ENCODE data around the gene GKN1.

GKN1 gene

DNA sequence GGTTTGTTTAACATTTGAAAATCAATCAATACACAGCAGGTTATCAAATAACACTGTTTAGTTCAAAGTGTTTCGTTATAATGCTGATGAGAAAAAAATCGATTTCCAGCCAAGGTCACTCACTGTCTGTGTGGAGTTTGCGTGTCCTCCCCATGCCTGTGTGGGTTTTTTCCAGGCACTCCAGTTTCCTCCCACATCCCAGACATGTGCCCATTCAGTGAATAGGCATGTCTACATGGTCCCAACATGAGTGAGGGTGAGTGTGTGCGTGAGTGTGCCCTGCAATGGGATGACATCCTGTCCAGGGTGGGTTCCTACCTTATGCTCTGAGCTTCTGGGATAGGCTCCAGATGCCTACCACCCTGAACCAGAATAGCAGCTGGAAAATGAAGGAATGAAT lies 13.1 kb upstream of the GKN1 start:
- DNase-seq = no peak

DNA sequence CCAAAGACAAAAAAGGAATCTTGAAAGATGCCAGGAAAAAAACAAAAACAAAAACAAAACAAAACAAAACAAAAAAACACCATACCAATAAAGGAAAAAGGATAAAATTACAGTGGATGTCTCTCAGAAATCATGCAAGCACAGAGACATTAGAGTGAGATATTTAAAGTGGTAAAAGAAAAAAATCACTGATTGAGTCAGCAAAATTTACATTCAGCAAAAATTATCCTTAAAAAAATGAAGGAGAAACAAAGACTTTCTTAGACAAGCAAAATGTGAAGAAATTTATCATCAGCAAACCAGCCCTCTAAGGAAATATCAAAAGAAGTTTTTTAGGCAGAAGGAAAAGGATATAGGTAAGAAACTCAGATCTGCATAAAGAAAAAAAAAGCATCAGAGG lies 10.2 kb upstream of the GKN1 start:
- DNase-seq = no peak

DNA sequence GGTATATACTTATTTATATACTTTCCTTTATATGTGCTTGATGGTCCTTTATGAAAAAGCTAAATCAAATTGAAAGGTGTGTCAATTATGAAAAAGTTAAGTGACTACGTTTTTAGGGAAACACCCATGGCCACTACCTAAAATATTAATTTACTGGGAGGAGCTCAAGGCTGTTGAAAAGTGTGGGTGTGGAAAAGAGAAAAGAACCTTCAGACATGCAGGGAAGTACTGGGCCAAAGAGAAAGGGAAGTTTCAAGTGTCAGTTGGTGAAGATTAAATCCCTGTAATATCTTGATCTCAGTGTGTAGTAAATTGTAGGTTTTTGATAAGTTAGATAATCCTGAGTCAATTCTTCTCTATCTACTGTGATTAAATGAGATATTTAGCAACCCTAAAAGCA lies 6.2 kb upstream of the GKN1 start:
- no peak for DNase-seq

DNA sequence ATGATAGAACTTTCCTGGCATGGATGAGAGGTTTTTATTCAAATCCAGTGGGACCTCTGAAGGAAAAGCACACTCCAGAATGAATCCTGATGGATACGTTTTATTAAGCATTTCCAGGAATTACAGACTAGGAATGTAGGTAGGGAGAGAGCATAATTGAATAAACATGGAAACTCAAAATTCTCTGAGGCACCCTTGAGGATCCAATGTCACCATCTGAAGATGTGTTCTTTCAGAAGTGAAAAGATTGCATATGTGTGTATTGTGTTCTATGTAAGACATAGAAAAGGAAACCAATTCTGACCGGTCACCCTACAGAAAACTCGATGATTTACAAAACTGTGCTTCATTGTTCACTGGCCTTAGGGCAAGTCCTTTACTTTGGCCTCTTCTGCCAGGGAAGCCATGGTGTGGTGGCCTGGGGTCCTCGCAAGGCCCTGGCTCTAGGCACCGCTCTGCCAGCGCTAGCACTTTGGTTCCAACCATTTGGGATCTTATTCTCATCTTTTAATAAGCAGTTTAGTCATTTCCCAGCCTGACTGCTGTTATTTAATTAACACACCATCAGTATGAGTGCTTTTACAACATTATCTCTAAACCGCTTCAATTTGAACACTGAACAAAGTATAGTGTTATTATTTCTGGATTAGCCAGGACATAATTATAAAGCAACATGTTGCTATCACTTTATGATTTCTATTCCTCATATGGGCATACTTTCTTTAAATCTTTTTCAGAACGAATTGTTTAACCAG lies 4.5 kb upstream of the GKN1 start:
- DNase-seq = no peak

GRCh38 chr2:68970566-68971265 lies 3.7 kb upstream of the GKN1 start:
- DNase-seq = no peak

DNA sequence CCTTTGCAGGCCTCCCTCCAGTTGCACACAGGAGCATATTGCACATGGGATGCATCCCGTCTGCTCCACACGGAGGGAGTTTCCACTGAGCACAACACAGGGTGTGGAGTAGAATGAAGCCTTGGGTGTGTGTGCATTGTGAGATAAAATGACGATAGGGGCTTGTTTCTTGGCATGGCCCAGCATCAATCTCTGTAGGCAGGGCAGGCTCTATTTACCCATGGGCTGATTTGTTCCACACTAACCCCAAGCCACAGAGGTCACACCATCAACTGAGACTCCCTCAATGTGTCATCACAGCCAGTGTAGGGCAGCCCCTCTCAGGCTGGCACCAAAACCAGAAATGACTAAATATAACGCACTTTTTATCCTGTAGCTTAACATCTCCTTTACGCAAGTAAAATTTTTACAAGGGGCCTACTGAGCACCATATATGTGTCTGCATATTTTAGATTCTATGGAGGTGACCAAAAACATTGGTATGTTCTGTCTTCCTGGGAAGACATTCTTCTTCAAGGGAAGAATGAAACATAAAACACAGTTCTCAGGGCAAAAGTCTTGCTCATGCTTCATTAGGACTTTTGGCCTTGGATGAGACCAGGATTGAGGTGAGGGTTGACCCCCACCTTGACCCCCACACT lies 2.7 kb upstream of the GKN1 start:
- DNase-seq = peak; percentile 85

DNA sequence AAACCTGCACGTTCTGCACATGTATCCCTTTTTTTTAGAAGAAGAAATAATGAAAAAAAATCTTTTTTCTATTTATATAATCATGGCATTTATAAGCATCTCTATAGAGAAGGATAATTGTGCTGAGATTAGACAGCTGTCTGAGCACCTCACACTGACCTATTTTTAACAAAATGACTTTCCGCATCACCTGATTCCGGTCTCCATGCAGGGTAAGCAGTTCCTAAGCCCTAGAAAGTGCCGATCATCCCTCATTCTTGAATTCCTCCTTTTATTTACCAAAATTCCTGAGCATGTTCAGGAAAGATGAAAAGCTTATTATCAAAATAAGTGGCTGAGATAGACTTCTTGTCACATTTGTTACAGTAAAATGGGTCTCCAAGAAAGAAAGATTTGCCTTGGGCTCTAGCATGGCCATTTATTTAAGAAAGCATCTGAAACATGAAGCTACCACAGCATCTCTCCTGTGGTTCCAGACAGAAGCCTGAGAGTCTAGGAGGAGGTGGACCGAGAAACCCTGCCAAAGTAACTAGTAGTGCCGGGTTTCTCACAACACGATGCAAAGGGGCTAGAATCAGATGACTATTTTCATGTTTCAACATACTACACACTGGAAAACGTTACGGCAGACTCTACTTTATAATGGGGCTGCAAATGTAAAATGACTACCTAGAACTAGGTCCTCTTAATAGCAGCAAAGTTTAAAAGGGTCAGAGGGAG lies 670 bp downstream of the GKN1 start:
- DNase-seq = no peak

- no peak for DNase-seq
Measured at GRCh38 chr2:68975844-68976243, 1.4 kb downstream of the GKN1 start.

DNA sequence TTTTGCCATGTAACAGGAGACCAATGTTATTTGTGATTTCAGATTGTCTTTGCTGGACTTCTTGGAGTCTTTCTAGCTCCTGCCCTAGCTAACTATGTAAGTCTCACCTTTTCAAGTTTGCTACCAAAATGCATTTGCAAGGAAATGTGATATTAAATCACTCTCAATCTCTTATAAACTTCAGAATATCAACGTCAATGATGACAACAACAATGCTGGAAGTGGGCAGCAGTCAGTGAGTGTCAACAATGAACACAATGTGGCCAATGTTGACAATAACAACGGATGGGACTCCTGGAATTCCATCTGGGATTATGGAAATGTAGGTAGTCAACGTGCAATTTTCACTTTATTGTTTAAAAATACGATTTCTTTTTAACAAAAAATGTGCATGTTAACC lies 3.0 kb downstream of the GKN1 start:
- no peak for DNase-seq

GRCh38 chr2:68978098-68978497 lies 3.7 kb downstream of the GKN1 start:
- no peak for DNase-seq

DNA sequence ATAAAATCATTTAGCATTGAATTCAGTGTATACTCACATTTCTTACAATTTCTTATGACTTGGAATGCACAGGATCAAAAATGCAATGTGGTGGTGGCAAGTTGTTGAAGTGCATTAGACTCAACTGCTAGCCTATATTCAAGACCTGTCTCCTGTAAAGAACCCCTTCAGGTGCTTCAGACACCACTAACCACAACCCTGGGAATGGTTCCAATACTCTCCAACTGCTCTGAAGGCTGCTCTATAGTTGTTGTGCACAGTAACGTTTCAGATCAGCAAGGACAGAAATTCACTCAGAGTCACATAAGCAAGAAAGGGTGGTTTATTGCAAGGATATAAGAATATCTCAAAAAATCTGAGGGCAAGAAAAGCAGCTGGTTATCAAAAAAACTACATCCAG lies 6.5 kb downstream of the GKN1 start:
- no peak for DNase-seq

GRCh38 chr2:68987021-68987503 lies 12.6 kb downstream of the GKN1 start:
- DNase-seq = no peak

GRCh38 chr2:68989035-68989434 lies 14.6 kb downstream of the GKN1 start:
- no peak for DNase-seq

GRCh38 chr2:68992341-68992740 lies 17.9 kb downstream of the GKN1 start:
- DNase-seq = no peak

DNA sequence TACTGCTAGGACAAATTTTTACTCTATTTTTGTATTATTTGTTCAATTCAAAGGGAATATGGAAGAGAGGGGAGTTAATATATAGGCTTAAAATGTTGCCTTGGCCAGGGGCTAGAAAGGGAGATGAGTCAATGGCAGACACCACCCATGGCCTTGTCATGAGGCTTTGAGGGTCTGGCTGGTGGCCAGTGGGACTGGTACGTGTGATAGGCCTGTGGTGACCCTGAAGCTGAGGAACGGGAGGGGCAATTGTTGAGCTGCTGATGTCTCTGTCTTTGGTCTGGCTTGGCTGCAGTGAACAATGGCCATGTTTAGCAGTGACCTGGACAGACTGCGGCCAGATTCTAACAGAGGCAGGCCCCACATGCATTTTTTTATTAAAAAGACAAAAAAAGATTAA lies 18.5 kb downstream of the GKN1 start:
- no peak for DNase-seq

GRCh38 chr2:68993660-68994059 lies 19.2 kb downstream of the GKN1 start:
- DNase-seq = no peak

GRCh38 chr2:68994864-68995263 lies 20.4 kb downstream of the GKN1 start:
- DNase-seq = no peak

- DNase-seq = no peak
Measured at GRCh38 chr2:68995916-68996315, 21.5 kb downstream of the GKN1 start.

DNA sequence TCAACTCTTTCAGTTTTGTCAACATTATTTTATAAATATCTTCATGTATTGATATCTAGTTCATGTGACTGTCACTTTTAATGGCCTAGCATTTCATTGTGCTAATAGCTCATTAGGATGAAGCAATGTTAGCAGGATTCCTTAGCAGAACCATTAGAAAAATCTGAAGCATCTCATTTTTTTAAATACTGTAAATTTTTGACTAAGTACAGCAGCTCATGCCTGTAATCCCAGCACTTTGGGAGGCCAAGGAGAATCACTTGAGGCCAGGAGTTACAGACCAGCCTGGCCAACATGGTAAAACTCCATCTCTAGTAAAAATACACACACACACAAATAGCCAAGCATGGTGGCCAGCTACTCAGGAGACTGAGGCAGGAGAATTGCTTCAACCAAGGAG lies 23.0 kb downstream of the GKN1 start:
- DNase-seq = no peak

- DNase-seq = no peak
Measured at GRCh38 chr2:69001879-69002278, 27.4 kb downstream of the GKN1 start.

- DNase-seq = no peak
Measured at GRCh38 chr2:69003731-69004130, 29.3 kb downstream of the GKN1 start.

- no peak for DNase-seq
Measured at GRCh38 chr2:69007169-69007568, 32.7 kb downstream of the GKN1 start.

DNA sequence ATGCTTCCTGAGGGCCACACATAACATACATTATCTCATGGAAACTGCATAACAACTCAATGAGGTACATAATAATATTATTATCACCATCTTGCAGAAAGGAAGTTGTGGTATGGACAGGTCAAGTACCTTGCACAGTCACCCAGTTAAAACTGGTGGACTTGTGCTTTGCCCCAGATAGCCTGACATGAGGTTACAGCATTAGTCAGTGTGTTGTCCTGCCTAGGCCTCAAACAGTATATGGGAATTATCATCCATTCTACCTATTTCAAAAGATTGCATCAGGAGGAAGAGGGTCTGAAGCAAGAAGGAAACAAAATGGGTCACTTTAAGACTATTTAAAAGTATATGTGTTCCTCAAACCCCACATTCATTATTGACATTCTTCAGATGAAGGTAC lies 33.2 kb downstream of the GKN1 start:
- no peak for DNase-seq
